NB4 (cell line): ENCODE measurements around the gene TMEM217.

Source experiments
- DNase-seq: peaks from one replicate; pipeline ENCODE4 v3.0.0; 2010; ENCODE audit warnings: low read depth
- H3K4me3 ChIP-seq: one replicate; pipeline ENCODE4 v1.5.1; 2011; ENCODE audit warnings: mild to moderate bottlenecking, low read depth, low read length, moderate library complexity
- CTCF ChIP-seq: IDR thresholded peaks from one replicate; pipeline ENCODE4 v1.5.1; 2012; ENCODE audit warnings: low read depth, low read length
- MAX ChIP-seq: IDR thresholded peaks from 2 replicates; pipeline ENCODE4 v1.6.1; 2011; ENCODE audit warnings: low read depth, low read length
- MYC ChIP-seq: IDR thresholded peaks from 2 replicates; pipeline ENCODE4 v1.6.1; 2011; ENCODE audit warnings: low read depth, low read length
- POLR2A ChIP-seq: IDR thresholded peaks from 2 replicates; pipeline ENCODE4 v1.6.1; 2011; ENCODE audit warnings: mild to moderate bottlenecking; ENCODE audit not compliant: insufficient read length; ENCODE audit errors: extremely low read depth

TMEM217 gene

GRCh38 chr6:37283268-37283667 is 25.3 kb upstream of the TMEM217 start:
- no peak for TF ChIP-seq POLR2A
- no peak for TF ChIP-seq MYC
- no peak for TF ChIP-seq CTCF
- no peak for DNase-seq
- no peak overlapping the region for H3K4me3 ChIP-seq

GRCh38 chr6:37282371-37282770 is 24.4 kb upstream of the TMEM217 start:
- no peak for DNase-seq
- H3K4me3 ChIP-seq = no peak overlapping the region
- TF ChIP-seq MYC = no peak
- no peak for TF ChIP-seq MAX
- TF ChIP-seq POLR2A = no peak
- no peak for TF ChIP-seq CTCF

- H3K4me3 ChIP-seq = no peak overlapping the region
- no peak for DNase-seq
- TF ChIP-seq MAX (no peak), POLR2A (no peak), CTCF (no peak), MYC (no peak)
Measured at GRCh38 chr6:37280162-37280887, 22.4 kb upstream of the TMEM217 start.

GRCh38 chr6:37279366-37280134 is 21.6 kb upstream of the TMEM217 start:
- no peak overlapping the region for H3K4me3 ChIP-seq
- peak; percentile 94 for DNase-seq
- TF ChIP-seq MYC (peak; percentile 64), CTCF (no peak), POLR2A (no peak), MAX (peak; percentile 34; the same call in 1 of the 2 replicates)

GRCh38 chr6:37277001-37277409 is 19.1 kb upstream of the TMEM217 start:
- TF ChIP-seq MAX = 0 out of 2 replicates have a peak, but pooled peaks have one; percentile 24
- TF ChIP-seq POLR2A = no peak
- TF ChIP-seq CTCF = no peak
- H3K4me3 ChIP-seq = no peak overlapping the region
- DNase-seq = no peak
